Upper lobe of left lung (tissue), 6 donors: ENCODE data around the gene DBET. TPM values are rescaled to one million over a fixed set of nuclear protein-coding genes. Genes with fewer than 3 reads are reported as not detected.
"Not testable (repeated sequence)": the region's sequence is repeated elsewhere in the genome, so short reads cannot be mapped to it uniquely, and the experiment has no call there.

ENCODE experiments used
- ATAC-seq, 2 donors: fragments of 200-7000 bp; cut with Tn5 transposase; one replicate each; pipeline ENCODE4 v1.9.1; 2022; ENCODE audit warnings: mild to moderate bottlenecking in 2 of 2, moderate library complexity in 2 of 2; ENCODE audit not compliant: low FRiP score in 2 of 2
- DNase-seq, 2 donors: peaks; one replicate each; pipeline ENCODE4 v3.0.0-alpha.2; 2019 to 2020
- H3K27ac ChIP-seq, 4 donors: fragments of 200-600 bp; sonication (generic); one replicate each; pipeline ENCODE4 v1.5.1; 2016 to 2019
- H3K27me3 ChIP-seq, 4 donors: fragments of 200-600 bp; sonication (generic); one replicate each; pipeline ENCODE4 v1.5.1; 2017 to 2019
- H3K36me3 ChIP-seq, 4 donors: fragments of 200-600 bp; sonication (generic); one replicate each; pipeline ENCODE4 v1.5.1; 2016 to 2019
- H3K4me1 ChIP-seq, 4 donors: fragments of 200-600 bp; sonication (generic); one replicate each; pipeline ENCODE4 v1.5.1; 2018 to 2019
- H3K4me3 ChIP-seq, 4 donors: fragments of 200-600 bp; sonication (generic); one replicate each; pipeline ENCODE4 v1.5.1; 2017 to 2019; ENCODE audit warnings: mild to moderate bottlenecking in 2 of 4, moderate library complexity in 1 of 4
- H3K9me3 ChIP-seq, 4 donors: fragments of 200-600 bp; sonication (generic); one replicate each; pipeline ENCODE4 v1.5.1; 2018 to 2019
- WGBS, 2 donors: methylation state at CpG; one replicate each; pipeline ENCODE4 v1.1.5; 2017 to 2018; 5-methylcytosine and 5-hydroxymethylcytosine counted together
- small RNA-seq, 4 donors: library from RNA; depleted of rRNA; stranded (forward); fragments of <200 nt; gene quantifications; one replicate each; pipeline ENCODE3, GENCODE V24; 2016
- total RNA-seq, 6 donors: library from RNA; depleted of rRNA in 4 of 6; stranded (reverse); fragments of >200 nt in 4 of 6; gene quantifications; one replicate each; pipeline versions ENCODE4 v1.1.0 to v1.2.1, GENCODE V29; 2016 to 2021
- donor health status: DM: no; HTN: no; CAD: no; lungs with moderate emphysema.
- donor health status: DM: no; HTN: yes; CAD: no; lungs with severe emphysema.

Gene DBET
- total RNA-seq, 6 donors from 2014 or later: not detected

GRCh38 chr4:190106191-190106590 is 41.9 kb downstream of the DBET start:
- not testable (repeated sequence) for DNase-seq, H3K27me3 ChIP-seq, H3K27ac ChIP-seq, H3K4me3 ChIP-seq, H3K9me3 ChIP-seq, H3K4me1 ChIP-seq, H3K36me3 ChIP-seq, ATAC-seq
- 37 to 46% methylated on average over 3 of the region's 3 CpGs for WGBS, 2 donors

GRCh38 chr4:190106611-190107480 is 42.5 kb downstream of the DBET start:
- H3K4me1 ChIP-seq, H3K36me3 ChIP-seq, H3K4me3 ChIP-seq, ATAC-seq, H3K9me3 ChIP-seq, DNase-seq, H3K27ac ChIP-seq, H3K27me3 ChIP-seq: not testable (repeated sequence)
- 40 to 48% methylated on average over 7 of the region's 7 CpGs for WGBS, 2 donors

GRCh38 chr4:190107766-190108485 is 43.6 kb downstream of the DBET start:
- ATAC-seq: peak; percentile 47 to 87
- H3K9me3 ChIP-seq, H3K4me3 ChIP-seq, H3K4me1 ChIP-seq, H3K27me3 ChIP-seq, H3K36me3 ChIP-seq, DNase-seq, H3K27ac ChIP-seq: not testable (repeated sequence)
- WGBS, 2 donors: 44 to 50% methylated on average over 2 of the region's 2 CpGs

GRCh38 chr4:190108756-190109155 is 44.5 kb downstream of the DBET start:
- H3K27me3 ChIP-seq, H3K36me3 ChIP-seq, H3K9me3 ChIP-seq, H3K4me1 ChIP-seq, ATAC-seq, DNase-seq, H3K27ac ChIP-seq, H3K4me3 ChIP-seq: not testable (repeated sequence)
- 64 to 72% methylated on average over 6 of the region's 6 CpGs for WGBS, 2 donors

- 39 to 44% methylated on average over 1 of the region's 1 CpG for WGBS, 2 donors
- H3K27me3 ChIP-seq, H3K9me3 ChIP-seq, H3K4me1 ChIP-seq, H3K4me3 ChIP-seq, H3K36me3 ChIP-seq, H3K27ac ChIP-seq, ATAC-seq, DNase-seq: not testable (repeated sequence)
Observed at GRCh38 chr4:190109390-190110011, 45.2 kb downstream of the DBET start.

- not testable (repeated sequence) for H3K27me3 ChIP-seq, H3K4me1 ChIP-seq, H3K4me3 ChIP-seq, H3K36me3 ChIP-seq, H3K9me3 ChIP-seq, ATAC-seq, DNase-seq, H3K27ac ChIP-seq
Observed at GRCh38 chr4:190110033-190110432, 45.7 kb downstream of the DBET start.

GRCh38 chr4:190110570-190111295 is 46.4 kb downstream of the DBET start:
- H3K27me3 ChIP-seq, H3K9me3 ChIP-seq, H3K4me1 ChIP-seq, DNase-seq, H3K4me3 ChIP-seq, ATAC-seq, H3K36me3 ChIP-seq, H3K27ac ChIP-seq: not testable (repeated sequence)
- 61 to 65% methylated on average over 4 of the region's 4 CpGs for WGBS, 2 donors

GRCh38 chr4:190112879-190113278 is 48.6 kb downstream of the DBET start:
- H3K36me3 ChIP-seq, ATAC-seq, H3K27me3 ChIP-seq, H3K27ac ChIP-seq, H3K4me3 ChIP-seq, H3K9me3 ChIP-seq, DNase-seq, H3K4me1 ChIP-seq: not testable (repeated sequence)
- 61 to 72% methylated on average over 3 of the region's 3 CpGs for WGBS, 2 donors

- DNase-seq: not testable (repeated sequence)
- 53 to 63% methylated on average over 3 of the region's 3 CpGs for WGBS, 2 donors
Observed at GRCh38 chr4:190114991-190115390, 50.7 kb downstream of the DBET start.

More at GRCh38 chr4:190114991-190115390, 50.7 kb downstream of the DBET start:
- H3K27ac ChIP-seq, H3K4me1 ChIP-seq, ATAC-seq, H3K9me3 ChIP-seq, H3K36me3 ChIP-seq, H3K4me3 ChIP-seq, H3K27me3 ChIP-seq: not testable (repeated sequence)

Small RNA genes within 50 kb of the gene (small RNA-seq; reads per million reads assigned to genes)
- gene RNA5SP174 (0 to 0.66 (median 0.16) reads per million in 4 donors), gene RNA5SP175 (1.4 to 4.7 (median 1.8) reads per million in 4 donors)

Other genes with a start within 250 kb of the DBET start
- 10 to 100 TPM; 21.3 to 50.1 (median 27.0) TPM for gene FRG1, start 123.6 kb upstream of the DBET start, total RNA-seq
- gene FRG2, start 37.2 kb upstream of the DBET start, total RNA-seq: not detected
- gene DUX4, start 109.3 kb downstream of the DBET start, total RNA-seq: not detected